CD4-positive, alpha-beta T cell treated with Interleukin-10 for 1 hour (primary cell): ENCODE data around the gene RAB3IL1.

Experiments used
- DNase-seq: peaks from one replicate; pipeline ENCODE4 v3.0.0-alpha.2; 2020

The RAB3IL1 gene

GRCh38 chr11:61951484-61952135 is 34.2 kb upstream of the RAB3IL1 start:
- no peak for DNase-seq

- no peak for DNase-seq
These were observed 32.7 kb upstream of the RAB3IL1 start, which contains the start of gene BEST1 for GRCh38 chr11:61950035-61950547. Gene BEST1, plus strand, starts transcription at chr11:61950351. Its CDS starts 1,456 bp downstream, at chr11:61951807.

- peak; percentile 27 for DNase-seq
These were observed 32.0 kb upstream of the RAB3IL1 start for GRCh38 chr11:61949169-61950034.

GRCh38 chr11:61948505-61948904 is 31.1 kb upstream of the RAB3IL1 start:
- DNase-seq: no peak

- DNase-seq: peak; percentile 72
These were observed 30.3 kb upstream of the RAB3IL1 start for GRCh38 chr11:61947486-61948210.

- DNase-seq: no peak
These were observed 29.5 kb upstream of the RAB3IL1 start for GRCh38 chr11:61946894-61947293.

GRCh38 chr11:61945191-61945590 is 27.8 kb upstream of the RAB3IL1 start:
- DNase-seq: no peak

- no peak for DNase-seq
These were observed 23.1 kb upstream of the RAB3IL1 start for GRCh38 chr11:61940466-61940865.

- no peak for DNase-seq
These were observed 18.5 kb upstream of the RAB3IL1 start for GRCh38 chr11:61935861-61936260.

- DNase-seq: no peak
These were observed 13.6 kb upstream of the RAB3IL1 start for GRCh38 chr11:61930933-61931332.

GRCh38 chr11:61928606-61929005 is 11.2 kb upstream of the RAB3IL1 start:
- no peak for DNase-seq

- DNase-seq: no peak
These were observed 10.1 kb upstream of the RAB3IL1 start for GRCh38 chr11:61927501-61927900.

GRCh38 chr11:61926235-61926634 is 8.9 kb upstream of the RAB3IL1 start:
- DNase-seq: no peak

GRCh38 chr11:61925736-61926135 is 8.4 kb upstream of the RAB3IL1 start:
- no peak for DNase-seq

GRCh38 chr11:61924064-61924455 is 6.7 kb upstream of the RAB3IL1 start:
- no peak for DNase-seq

- DNase-seq: no peak
These were observed 6.0 kb upstream of the RAB3IL1 start for GRCh38 chr11:61923166-61924063.

GRCh38 chr11:61922539-61922938 is 5.2 kb upstream of the RAB3IL1 start:
- DNase-seq: no peak

GRCh38 chr11:61921446-61921845 is 4.1 kb upstream of the RAB3IL1 start:
- DNase-seq: no peak

GRCh38 chr11:61919705-61920631 is 2.6 kb upstream of the RAB3IL1 start:
- no peak for DNase-seq

GRCh38 chr11:61918938-61919704 is 1.8 kb upstream of the RAB3IL1 start:
- no peak for DNase-seq
